Activated CD8-positive, alpha-beta T cell treated with anti-CD3 and anti-CD28 coated beads for 36 hours (primary cell): Measurements from ENCODE around the gene TSPAN5. TPM values are rescaled to one million over a fixed set of nuclear protein-coding genes. Genes with fewer than 3 reads are reported as not detected.

Source experiments
- ATAC-seq: fragments of 200-7000 bp; cut with Tn5 transposase; one replicate; pipeline ENCODE4 v1.10.0; 2021; ENCODE audit warnings: mild to moderate bottlenecking, moderate library complexity
- CTCF ChIA-PET: fragments of 350-600 bp; sonication (Branson Sonifier 250); formaldehyde crosslinking; loops from one replicate; lab custom pipeline; 2021; ENCODE audit warnings: antibody characterized with exemption; lab: Charles Lee
- POLR2A ChIA-PET: fragments of 350-600 bp; sonication (Branson Sonifier 250); formaldehyde crosslinking; loops from one replicate; lab custom pipeline; 2021; ENCODE audit warnings: antibody characterized with exemption; lab: Charles Lee
- DNase-seq: peaks from one replicate; pipeline ENCODE4 v3.0.0-alpha.2; 2020
- H3K27ac Mint-ChIP-seq: one replicate; pipeline ENCODE4 v1.8.0; 2021; ENCODE audit warnings: mild to moderate bottlenecking, mixed read lengths
- H3K27me3 Mint-ChIP-seq: one replicate; pipeline ENCODE4 v1.8.0; 2021; ENCODE audit warnings: mixed read lengths
- H3K36me3 Mint-ChIP-seq: one replicate; pipeline ENCODE4 v1.8.0; 2021; ENCODE audit warnings: low read depth, mixed read lengths
- H3K4me1 Mint-ChIP-seq: one replicate; pipeline ENCODE4 v1.8.0; 2021; ENCODE audit warnings: low read depth, mixed read lengths
- H3K4me3 Mint-ChIP-seq: one replicate; pipeline ENCODE4 v1.8.0; 2021; ENCODE audit warnings: mild to moderate bottlenecking, moderate library complexity, mixed read lengths
- H3K9me3 Mint-ChIP-seq: one replicate; pipeline ENCODE4 v1.8.0; 2021; ENCODE audit warnings: mixed read lengths
- intact Hi-C: fragments of 100-400 bp; cut with micrococcal nuclease; formaldehyde crosslinking; loops from one replicate; pipeline ENCODE4 v1.10.0; 2022
- total RNA-seq, 2 experiments: library from RNA; stranded (reverse); gene quantifications; one replicate each; pipeline ENCODE4 v1.2.3, GENCODE V29; 2021
- TF ChIP-seq, protein P1 (sequence below): fragments of 200-600 bp; IDR thresholded peaks from one replicate; pipeline ENCODE4 v1.8.0; 2022; ENCODE audit warnings: antibody characterized with exemption, mild to moderate bottlenecking

The TSPAN5 gene
- total RNA-seq, 2 experiments from 2014 or later, result 18.5 to 21.9 TPM

DNA sequence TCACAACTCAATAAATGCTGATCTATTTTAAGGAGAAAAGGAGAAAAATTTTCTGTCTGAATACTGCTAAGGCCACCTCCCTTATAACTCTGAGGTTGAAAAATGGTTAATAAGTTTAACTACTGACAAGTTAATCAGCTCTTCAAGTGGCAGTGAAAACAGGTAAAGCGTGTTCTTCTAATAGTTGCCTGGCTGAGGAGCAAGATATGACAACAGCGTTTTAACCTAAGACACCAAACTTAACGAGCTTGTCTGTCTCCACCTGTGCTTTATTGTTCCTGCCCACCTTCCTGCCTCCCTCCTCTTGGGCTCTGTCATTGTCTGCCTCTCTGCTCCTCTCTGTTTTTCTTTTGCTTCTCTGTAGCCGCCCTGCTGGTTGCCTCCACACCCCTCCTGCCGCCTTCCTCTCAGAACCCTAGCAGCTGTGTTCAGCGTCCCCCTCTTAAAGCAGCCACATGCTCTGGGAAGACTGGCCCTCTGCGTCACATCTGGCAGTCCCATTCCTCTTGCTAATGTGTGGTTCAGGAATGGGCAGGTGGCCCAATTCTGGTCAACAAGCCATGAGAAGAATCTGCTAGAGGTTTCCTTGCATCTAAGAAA lies 4.3 kb upstream of the TSPAN5 start:
- Mint-ChIP-seq H3K36me3 (no peaks in the 10 kb centered on the region), H3K4me1 (peaks cover 54% of the 10 kb centered on the region), H3K27me3 (no peaks in the 10 kb centered on the region), H3K4me3 (peak overlapping the region; percentile 61), H3K27ac (peak overlapping the region; percentile 95), H3K9me3 (peaks cover 2% of the 10 kb centered on the region)
- POLR2A ChIA-PET, result interaction anchor here (0.9 to 1.4 kb wide), 10 partner anchors 23 to 267 kb away, joined by 3 to 5 read pairs (median 4); partner anchors contain the start of gene EIF4E
- ATAC-seq (peak; percentile 32), DNase-seq (peak; percentile 60)
- intact Hi-C loops, result loop anchor here (1.0 to 5.0 kb wide), 4 partner anchors 60 to 265 kb away; partner anchors contain the start of gene EIF4E
- TF ChIP-seq, protein P1, sequence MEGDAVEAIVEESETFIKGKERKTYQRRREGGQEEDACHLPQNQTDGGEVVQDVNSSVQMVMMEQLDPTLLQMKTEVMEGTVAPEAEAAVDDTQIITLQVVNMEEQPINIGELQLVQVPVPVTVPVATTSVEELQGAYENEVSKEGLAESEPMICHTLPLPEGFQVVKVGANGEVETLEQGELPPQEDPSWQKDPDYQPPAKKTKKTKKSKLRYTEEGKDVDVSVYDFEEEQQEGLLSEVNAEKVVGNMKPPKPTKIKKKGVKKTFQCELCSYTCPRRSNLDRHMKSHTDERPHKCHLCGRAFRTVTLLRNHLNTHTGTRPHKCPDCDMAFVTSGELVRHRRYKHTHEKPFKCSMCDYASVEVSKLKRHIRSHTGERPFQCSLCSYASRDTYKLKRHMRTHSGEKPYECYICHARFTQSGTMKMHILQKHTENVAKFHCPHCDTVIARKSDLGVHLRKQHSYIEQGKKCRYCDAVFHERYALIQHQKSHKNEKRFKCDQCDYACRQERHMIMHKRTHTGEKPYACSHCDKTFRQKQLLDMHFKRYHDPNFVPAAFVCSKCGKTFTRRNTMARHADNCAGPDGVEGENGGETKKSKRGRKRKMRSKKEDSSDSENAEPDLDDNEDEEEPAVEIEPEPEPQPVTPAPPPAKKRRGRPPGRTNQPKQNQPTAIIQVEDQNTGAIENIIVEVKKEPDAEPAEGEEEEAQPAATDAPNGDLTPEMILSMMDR, result no peak
- CTCF ChIA-PET, result interaction anchor here (0.9 to 3.2 kb wide), 4 partner anchors 21 to 332 kb away, joined by 3 to 10 read pairs (median 4); partner anchors contain the start of gene METAP1

DNA sequence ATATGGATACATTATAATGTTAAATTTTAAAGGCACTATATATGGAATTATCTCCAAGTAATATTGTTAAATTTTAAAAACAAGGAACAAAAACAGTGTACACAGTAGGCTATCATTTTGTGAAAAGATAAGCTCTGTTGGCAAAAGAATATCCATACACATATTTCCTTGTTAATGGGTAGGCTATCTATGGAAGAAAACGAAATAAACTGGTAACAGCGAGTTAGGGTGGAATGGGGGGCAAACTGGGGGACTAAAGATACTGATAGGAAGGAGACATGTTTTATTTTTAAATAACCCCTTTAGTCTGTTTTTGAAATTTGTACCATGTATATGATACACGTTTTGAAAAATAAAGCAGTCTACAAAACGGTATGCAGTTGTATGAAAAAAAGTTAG lies 3.6 kb upstream of the TSPAN5 start:
- TF ChIP-seq, protein P1, result no peak
- peak overlapping the region; percentile 95 for H3K27ac Mint-ChIP-seq
- DNase-seq, result no peak
- H3K9me3 Mint-ChIP-seq, result peaks cover 2% of the 10 kb centered on the region
- ChIA-PET POLR2A (interaction anchor here (0.9 to 1.4 kb wide), 5 partner anchors 22 to 268 kb away, joined by 3 to 5 read pairs (median 4); partner anchors contain the start of gene EIF4E), CTCF (interaction anchor here (0.9 to 3.2 kb wide), 4 partner anchors 20 to 333 kb away, joined by 3 to 10 read pairs (median 4); partner anchors contain the start of gene METAP1)
- no peaks in the 10 kb centered on the region for H3K36me3 Mint-ChIP-seq
- no peak overlapping the region for H3K4me3 Mint-ChIP-seq
- peaks cover 54% of the 10 kb centered on the region for H3K4me1 Mint-ChIP-seq
- intact Hi-C loops, result loop anchor here (5.0 kb wide), 3 partner anchors 60 to 265 kb away; partner anchors contain the start of gene EIF4E
- ATAC-seq, result no peak
- H3K27me3 Mint-ChIP-seq, result no peaks in the 10 kb centered on the region

DNA sequence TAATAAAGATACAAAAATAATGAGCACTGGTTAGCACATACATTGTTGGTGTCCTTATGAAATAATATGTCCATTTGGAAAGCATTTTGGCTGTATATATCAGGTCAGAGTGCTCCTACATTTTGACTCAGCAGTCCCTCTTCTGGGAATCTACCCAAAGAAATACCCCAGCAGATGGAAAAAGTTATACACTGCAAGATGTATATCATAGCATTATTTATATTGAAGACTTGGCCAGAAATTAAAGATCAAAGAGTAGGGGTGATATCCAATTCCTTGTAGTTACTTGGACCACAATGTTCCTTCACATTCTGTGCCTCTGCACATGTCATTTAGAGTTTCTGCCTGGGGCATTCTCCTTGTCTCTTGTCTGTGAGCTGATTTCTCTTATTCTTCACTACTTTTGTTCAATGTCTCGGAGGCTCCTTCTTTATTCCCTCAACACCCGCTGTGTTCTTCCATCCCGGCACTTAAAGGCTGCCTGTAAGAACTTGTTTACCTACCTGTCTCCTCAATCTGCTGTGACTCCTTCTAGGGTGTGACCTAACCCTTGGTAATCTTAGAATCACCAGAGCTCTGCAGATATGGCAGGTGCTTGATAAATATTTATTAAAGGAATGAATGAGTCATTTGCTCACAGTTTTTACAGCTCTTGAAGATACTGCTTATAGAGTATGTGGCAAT lies 3.1 kb upstream of the TSPAN5 start:
- no peak for DNase-seq
- no peaks in the 10 kb centered on the region for H3K36me3 Mint-ChIP-seq
- TF ChIP-seq, protein P1, result no peak
- ChIA-PET CTCF (interaction anchor here (0.9 to 1.4 kb wide), 2 partner anchors 264 to 333 kb away, joined by 4 read pairs; partner anchors contain the start of gene METAP1), POLR2A (interaction anchor here (0.9 to 1.4 kb wide), 3 partner anchors 21 to 267 kb away, joined by 3 to 4 read pairs (median 3); partner anchors contain the start of gene EIF4E)
- H3K4me1 Mint-ChIP-seq, result peaks cover 60% of the 10 kb centered on the region
- no peak for ATAC-seq
- H3K27me3 Mint-ChIP-seq, result no peaks in the 10 kb centered on the region
- peak overlapping the region; percentile 40 for H3K27ac Mint-ChIP-seq
- H3K4me3 Mint-ChIP-seq, result no peak overlapping the region
- H3K9me3 Mint-ChIP-seq, result peaks cover 2% of the 10 kb centered on the region
- intact Hi-C loops, result loop anchor here (5.0 kb wide), 3 partner anchors 59 to 266 kb away; partner anchors contain the start of gene EIF4E

DNA sequence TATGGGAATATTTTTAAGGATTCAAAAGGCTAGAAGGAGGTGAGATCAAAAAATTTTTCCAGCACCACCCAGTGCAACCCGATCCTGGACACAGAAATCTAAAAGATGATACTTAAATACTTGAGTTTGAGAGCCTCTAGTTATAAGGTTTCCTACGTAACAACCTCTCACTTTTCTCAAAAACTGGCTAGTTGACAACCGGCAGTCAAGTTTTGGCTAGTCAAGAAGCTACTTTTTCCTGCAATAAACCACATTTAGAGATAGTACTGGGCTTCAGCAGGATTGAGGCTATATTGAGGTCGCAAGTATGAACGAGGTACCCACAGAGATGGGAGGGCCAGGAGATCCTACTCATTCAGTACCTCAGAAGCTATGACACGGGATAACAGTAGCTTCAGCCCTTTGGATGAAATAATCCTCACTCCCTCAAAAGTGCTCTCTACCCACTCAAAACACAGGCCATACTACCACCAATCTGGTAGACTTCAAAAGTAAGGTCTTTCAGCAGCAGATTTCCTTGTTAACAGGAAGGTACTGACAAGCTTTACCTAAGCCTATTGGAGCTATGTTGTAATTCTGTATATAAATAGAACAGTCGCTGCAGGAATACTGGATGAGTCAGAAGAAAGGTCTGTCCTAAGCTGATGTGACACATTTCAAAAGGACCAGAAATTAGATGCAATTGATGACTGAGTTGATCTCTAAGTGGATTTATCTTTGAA lies 1.5 kb upstream of the TSPAN5 start:
- ATAC-seq (no peak), DNase-seq (no peak)
- ChIA-PET CTCF (no interaction called here), POLR2A (interaction anchor here (0.6 to 1.8 kb wide), 5 partner anchors 12 to 174 kb away, joined by 3 to 6 read pairs (median 4); no protein-coding TSS in a partner anchor)
- Mint-ChIP-seq H3K27me3 (no peaks in the 10 kb centered on the region), H3K4me3 (peak overlapping the region; percentile 94), H3K27ac (no peak overlapping the region), H3K4me1 (peaks cover 76% of the 10 kb centered on the region), H3K9me3 (no peaks in the 10 kb centered on the region), H3K36me3 (peaks cover 6% of the 10 kb centered on the region)
- intact Hi-C loops, result loop anchor here (5.0 to 10.0 kb wide), 4 partner anchors 58 to 395 kb away; partner anchors contain the start of genes EIF4E and RAP1GDS1
- TF ChIP-seq, protein P1, result no peak
